Measurements from ENCODE around the gene MST1R.

GRCh38 chr3:49889296-49889695 is 14.4 kb downstream of the MST1R start:
- TF ChIP-seq CTCF (IDR thresholded peaks at IDR 0.05) (no peak), POLR2A (IDR thresholded peaks at IDR 0.05) (no peak)

Data from right lobe of liver (tissue), 4 donors.